Measurements from ENCODE around the gene PC. TPM values are rescaled to one million over a fixed set of nuclear protein-coding genes. Genes with fewer than 3 reads are reported as not detected.

Gene PC
- total RNA-seq, 3 donors from 2014 or later: 20.0 to 43.8 (median 43.3) TPM

- peaks cover 4% of the 10 kb centered on the region for H3K4me1 ChIP-seq (ENCODE audit: low read depth)
Measured at GRCh38 chr11:66879000-66879399, 79.2 kb downstream of the PC start.

DNA sequence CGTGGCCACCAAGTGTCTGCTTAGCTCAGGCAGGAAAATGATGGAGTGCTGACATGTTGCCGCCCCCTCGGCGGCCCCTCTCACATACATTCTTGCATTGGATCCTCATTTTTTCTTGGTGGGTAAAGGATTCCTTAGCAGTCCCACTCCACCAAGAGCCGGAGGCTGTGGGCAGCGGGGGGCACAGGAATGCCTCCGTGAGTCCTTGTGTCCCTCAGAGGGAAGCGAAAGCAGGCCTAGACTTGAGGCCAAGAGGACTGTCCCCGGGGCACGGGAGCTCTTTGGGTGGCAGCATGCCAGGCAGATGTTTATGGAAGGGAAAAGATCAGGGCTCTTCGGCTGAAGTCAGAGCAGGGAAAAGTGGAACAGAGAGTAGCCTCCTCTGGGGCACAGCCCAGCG is 79.7 kb downstream of the PC start:
- no peaks in the 10 kb centered on the region for H3K36me3 ChIP-seq (ENCODE audit: low read depth)
- no peaks in the 10 kb centered on the region for H3K9me3 ChIP-seq
- ATAC-seq (no peak), DNase-seq (no peak)
- intact Hi-C loops (cut with DNase I, micrococcal nuclease): no loop called here
- no peak for TF ChIP-seq CTCF (IDR thresholded peaks at IDR 0.05)
- H3K4me3 ChIP-seq: no peak overlapping the region
- peaks cover 4% of the 10 kb centered on the region for H3K4me1 ChIP-seq (ENCODE audit: low read depth)

More at GRCh38 chr11:66879000-66879399, 79.2 kb downstream of the PC start:
- H3K4me3 ChIP-seq: no peak overlapping the region
- no peak for ATAC-seq
- no peaks in the 10 kb centered on the region for H3K36me3 ChIP-seq (ENCODE audit: low read depth)
- DNase-seq: no peak
- H3K9me3 ChIP-seq: no peaks in the 10 kb centered on the region
- TF ChIP-seq CTCF (IDR thresholded peaks at IDR 0.05): no peak
- intact Hi-C loops (cut with DNase I, micrococcal nuclease): no loop called here

DNA sequence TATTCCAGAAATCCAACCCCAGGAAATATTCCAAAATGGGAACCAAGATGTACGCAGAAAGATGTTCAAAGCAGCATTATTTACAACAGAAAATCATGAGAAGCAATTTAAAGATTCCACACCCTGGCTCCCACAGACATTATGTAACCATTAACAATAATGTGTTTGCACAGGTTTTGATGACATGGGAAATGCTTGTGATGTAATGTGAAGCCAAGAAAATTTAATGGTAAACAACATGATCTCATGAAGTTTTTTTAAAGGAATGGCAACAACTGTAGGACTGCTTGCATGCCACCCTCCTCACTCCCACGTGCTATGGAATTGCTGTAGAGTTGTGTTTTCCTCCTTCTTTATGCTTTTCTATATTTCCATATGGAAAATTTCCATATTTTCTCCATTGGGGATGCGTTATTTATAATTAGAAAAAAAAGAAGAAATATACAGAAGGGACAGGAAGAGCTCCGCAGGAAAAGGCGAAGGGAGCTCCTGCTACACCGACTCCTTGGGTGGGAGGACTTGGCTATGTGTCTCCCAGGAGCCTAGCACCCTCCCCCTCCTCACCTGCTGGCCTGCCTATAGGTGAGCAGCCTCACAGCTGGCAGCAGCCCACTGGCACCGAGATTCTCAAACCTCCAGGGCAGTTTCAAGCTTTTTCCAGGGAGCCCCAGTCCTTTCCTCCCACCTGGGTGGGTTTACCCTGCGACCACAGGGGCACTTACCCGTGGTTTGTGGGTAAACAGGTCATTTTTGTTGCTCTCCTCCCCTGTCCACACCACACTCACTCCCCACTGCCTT is 80.4 kb downstream of the PC start:
- Histone ChIP-seq H3K4me3 (no peak overlapping the region), H3K36me3 (ENCODE audit: low read depth) (no peaks in the 10 kb centered on the region), H3K9me3 (no peaks in the 10 kb centered on the region), H3K4me1 (ENCODE audit: low read depth) (peaks cover 2% of the 10 kb centered on the region)
- DNase-seq: no peak
- intact Hi-C loops (cut with DNase I, micrococcal nuclease): no loop called here
- no peak for ATAC-seq
- TF ChIP-seq CTCF (IDR thresholded peaks at IDR 0.05): no peak

- no peaks in the 10 kb centered on the region for H3K36me3 ChIP-seq (ENCODE audit: low read depth)
- H3K9me3 ChIP-seq: no peaks in the 10 kb centered on the region
- no peak for TF ChIP-seq CTCF (IDR thresholded peaks at IDR 0.05)
- H3K4me1 ChIP-seq (ENCODE audit: low read depth): no peaks in the 10 kb centered on the region
- DNase-seq: peak in 1 of 3 donors; percentile 39
- intact Hi-C loops (cut with DNase I, micrococcal nuclease): no loop called here
- ATAC-seq: no peak
- no peak overlapping the region for H3K4me3 ChIP-seq
Measured at GRCh38 chr11:66875378-66875777, 82.8 kb downstream of the PC start.

GRCh38 chr11:66874232-66874631 is 84.0 kb downstream of the PC start:
- no peaks in the 10 kb centered on the region for H3K4me1 ChIP-seq (ENCODE audit: low read depth)
- H3K36me3 ChIP-seq (ENCODE audit: low read depth): no peaks in the 10 kb centered on the region
- no peak for DNase-seq
- intact Hi-C loops (cut with DNase I, micrococcal nuclease): no loop called here
- H3K4me3 ChIP-seq: no peak overlapping the region
- H3K9me3 ChIP-seq: no peaks in the 10 kb centered on the region
- no peak for ATAC-seq
- no peak for TF ChIP-seq CTCF (IDR thresholded peaks at IDR 0.05)

Measured in mucosa of descending colon (tissue), 3 donors.